IPS-NIHi11 (cell line): ENCODE data around the gene ENAH.

Experiments used
- DNase-seq: peaks from one replicate; pipeline ENCODE4 v3.0.0; 2012; ENCODE audit warnings: mixed read lengths, low spot score

The ENAH gene

DNA sequence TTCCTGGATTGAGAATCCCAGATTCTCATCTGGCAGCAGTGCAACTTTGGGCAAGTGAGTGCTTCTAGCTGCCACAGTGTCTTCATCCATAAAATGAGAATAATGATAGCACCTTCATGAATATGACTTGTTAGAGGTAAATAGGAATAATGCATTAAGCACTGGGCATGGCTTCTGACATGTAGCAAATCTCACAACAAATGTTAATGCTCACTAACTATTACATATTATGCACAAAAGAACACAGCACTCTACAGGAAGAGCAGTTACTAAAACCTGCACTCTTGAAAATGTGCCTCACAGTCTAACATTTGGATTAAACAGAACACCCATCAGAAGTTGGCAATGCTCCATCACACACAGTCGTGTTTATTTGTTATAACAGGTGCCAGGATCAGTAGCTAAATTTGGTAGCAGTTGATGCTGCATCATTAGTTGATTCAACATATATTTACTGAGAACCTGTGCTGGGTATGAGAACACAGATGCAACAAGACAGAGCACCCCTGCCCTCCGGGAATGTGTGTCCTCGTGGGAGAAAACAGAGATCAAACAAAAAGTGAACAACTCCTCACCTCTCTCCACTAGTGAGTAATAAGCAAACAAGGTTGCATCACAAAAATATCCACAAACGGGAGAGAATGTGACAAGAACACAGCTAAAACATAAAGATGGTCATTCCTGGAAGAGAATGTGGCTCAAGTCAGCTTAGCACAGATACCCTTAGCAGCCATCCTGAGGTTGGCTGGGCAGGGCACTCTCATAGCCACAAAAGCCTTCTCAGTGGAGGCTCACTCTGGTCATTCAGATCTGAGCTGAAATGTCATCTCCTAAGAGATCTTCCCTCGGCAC, 198.9 kb downstream of the ENAH start:
- no peak for DNase-seq

DNA sequence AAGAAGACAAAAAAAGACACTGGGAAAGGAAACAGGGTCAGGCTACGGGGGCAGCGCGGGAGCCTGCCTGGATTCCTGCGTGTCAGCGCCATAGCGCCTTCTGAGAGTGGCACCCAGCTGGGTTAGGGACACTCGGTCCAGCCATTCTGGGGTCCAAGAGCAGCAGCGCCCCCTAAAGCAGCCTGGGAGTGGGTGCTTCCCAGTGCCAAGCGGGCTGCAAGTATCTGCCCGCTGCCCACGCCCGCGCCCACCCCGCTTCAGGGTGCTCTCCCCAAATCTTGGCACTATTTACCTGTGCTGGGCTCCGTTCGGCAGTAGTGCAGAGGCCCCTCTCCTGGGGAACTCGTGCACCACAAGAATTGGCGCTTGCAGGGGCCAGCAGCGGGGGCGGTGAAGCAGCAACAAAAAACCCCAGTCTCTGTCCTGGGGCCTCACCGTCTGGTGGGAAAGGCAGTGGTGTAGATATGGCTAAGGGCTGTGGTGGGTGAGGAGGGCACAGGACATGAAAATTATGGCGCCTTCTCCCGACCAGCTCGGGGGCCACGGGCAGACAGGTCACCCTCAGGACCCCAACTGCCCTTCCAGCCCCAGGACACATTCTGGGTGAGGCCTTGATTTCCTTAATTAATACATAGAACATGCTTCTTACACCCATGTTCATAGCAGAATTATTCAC, 200.9 kb downstream of the ENAH start:
- DNase-seq = no peak

DNA sequence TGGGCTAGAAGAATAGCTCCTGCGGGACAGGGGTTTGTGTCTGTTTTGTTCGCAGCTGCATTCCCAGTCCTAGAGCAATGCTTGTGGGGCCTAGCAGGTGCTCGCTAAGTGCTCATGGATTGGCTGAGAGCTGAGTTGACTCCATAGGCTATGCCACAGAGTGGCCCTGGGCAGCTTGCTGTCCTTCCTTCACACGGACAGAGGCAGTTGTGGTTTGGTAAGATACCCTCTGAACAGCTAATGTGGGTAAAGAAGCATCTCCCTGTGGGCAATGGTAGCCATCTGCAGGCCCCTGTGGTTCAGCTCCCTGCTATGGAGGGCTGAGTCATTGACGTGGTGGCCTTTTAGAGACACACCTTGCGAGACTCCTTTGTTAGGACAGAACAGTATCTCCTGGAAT, 201.6 kb downstream of the ENAH start:
- DNase-seq = no peak

DNA sequence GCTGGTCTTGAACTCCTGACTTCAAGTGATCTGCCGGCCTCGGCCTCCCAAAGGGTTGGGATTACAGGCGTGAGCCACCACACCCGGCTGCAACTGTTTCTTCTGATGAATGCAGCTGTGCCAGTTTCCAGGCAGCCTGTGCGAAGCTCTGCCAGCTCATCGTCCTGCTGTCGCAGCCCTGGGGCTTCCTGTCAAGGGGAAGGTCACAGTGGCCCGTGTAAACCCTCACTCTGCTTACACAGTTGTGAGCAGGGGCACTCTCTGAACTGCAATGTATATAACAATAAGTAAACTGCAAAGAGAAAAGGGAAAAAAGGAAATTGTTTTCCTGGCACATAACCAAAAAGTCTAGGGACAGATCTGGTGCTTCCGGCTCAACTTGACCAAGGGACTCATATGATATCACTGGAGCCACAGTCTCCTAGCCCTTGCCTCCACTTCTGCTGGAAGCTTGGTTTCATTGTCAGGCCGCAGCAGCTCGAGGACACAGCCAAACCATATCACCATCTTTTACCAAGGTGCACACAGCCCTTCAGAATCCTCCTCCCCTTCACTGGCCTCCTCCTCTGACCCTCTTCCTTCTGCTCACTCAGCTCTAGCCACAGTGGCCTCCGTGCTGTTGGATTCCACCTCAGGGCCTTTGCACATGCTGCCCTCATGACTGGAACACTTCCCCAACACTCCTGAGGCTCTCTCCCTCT, 202.3 kb downstream of the ENAH start:
- no peak for DNase-seq

DNA sequence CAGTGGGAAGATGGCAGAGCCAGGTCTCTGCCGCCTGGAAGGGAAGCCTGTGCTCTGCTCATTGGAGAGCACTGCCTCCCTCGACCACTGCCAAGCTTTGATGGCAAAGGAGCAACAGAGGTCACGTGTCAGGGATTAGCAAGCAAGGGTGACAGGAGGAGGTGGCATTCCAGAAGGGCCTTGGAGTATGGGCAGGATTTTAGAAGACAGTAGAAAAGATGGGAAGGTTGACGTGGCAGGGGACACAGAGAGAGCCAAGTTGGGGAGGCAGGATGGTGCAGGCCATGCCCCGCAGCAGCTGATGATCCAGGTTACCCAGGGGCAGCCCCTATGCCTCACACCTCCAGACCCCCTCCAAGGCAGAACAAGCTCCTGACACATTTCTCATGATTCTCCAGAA, 203.1 kb downstream of the ENAH start:
- no peak for DNase-seq

DNA sequence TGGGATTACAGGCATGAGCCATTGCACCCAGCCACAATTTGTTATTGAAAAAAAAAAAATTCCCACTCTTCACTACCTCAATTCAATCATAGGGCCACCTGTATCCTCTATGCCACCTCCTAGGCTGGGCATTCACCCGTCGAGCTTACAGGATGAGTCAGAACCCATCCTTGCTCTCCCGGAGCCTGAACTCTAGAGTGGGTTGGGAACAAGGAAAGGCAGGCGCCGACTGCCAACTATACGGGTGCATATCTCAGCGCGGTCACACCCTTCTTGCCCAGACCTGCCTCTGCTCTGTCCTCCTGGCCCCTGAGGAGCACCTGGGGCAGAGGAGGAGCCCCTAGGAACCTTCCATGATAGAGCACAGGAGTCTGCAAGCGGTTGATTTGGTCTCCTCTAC, 203.7 kb downstream of the ENAH start:
- DNase-seq = no peak

DNA sequence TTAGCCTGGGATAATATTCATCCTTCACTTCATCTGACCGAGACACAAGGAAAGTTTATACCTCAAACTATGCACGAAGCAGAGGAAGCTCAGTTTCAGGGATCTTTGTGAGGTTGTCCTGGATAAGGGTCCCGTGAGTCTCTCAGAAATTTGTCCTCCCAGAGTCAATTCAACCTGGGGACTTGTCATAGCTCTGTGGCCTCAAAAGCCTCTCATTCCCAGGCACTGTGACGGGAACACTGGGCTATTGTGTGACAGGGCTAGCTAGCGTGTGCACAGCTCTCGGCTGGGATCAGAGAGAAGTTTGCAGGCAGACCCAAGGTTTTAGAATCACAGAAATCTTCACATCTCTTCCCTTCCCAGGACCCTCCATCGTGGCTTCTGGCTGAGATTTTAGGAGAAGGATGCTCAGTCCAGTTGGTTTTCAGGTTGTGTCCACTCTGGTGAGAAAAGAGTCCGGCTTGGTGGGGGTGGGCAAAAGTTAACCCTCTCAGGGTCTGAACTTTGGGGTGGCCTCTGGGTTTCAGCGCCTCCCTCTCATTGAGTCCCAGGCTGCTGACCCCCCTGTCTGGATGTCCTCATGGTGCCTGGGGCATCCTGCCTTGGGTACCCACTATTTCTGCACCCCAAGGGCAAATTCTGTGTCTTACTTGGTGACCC, 204.6 kb downstream of the ENAH start:
- DNase-seq = no peak

DNA sequence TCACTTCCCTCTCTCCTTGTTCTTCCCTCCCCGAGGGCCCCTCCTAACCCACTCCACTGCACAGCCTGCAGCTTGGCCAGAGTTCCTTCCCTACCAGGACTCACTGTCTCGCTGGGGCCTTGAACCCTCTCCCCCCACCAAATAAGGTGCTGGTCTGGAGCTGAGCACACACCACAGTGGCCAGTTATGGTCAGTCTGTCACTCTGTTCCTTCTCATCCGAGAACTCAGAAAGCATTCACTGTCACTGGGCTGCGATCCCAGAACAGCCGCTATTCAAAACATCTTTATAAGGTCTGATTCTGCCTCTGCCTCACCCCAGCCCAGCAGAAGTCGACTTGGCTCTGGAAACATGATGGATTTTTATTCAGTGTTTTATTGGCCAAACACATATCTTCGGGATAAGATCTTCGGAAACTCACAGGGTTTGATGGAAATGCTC, 205.3 kb downstream of the ENAH start:
- no peak for DNase-seq

DNA sequence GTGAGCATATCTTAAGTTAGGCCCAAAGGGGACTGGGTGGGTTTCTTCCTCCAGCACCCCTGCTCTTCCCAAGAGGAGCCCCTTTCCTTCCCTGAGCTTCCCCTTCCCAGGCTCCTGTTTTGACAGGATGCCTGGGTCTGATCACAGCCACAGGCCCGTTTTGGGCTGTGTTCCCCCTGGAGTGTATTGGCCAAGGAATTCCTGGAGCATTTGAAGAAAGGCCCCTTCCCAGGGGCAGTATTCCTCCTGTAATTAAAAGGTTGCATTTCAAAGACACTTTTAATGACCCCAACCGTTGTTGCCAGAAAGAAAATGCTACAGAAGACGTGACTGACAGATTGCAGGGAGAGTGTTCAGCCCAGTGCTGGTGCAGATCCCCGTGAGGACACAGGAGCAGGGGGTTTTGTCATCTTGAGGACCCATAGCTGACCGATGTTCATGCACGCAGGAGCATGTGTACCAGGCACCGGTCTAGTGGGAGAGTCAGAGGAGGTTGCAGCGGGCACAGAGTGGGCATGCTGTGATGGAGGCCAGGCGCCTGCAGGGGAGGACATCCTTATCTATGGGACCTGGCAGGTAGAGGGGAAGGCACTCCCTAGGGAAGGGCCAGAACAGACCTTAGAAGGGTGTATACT, 205.8 kb downstream of the ENAH start:
- no peak for DNase-seq

DNA sequence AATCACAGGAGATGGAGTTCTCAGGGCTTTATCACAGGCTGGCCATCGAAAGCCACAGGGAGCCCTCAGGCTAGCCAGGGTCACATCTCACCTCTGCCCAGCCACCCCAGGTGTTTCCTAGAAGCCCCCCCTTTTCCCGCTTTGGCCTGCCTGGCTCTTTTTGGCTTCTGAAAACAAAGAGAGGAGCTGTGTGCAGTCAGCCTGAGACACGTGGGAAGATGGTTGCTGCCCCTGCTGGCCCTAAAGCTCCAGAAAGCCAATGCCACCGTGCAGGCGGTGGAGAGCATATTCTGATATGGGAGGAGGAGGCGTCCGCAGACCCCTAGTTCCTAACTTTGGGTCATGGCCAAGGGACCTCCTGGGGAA, 206.3 kb downstream of the ENAH start:
- DNase-seq = no peak

DNA sequence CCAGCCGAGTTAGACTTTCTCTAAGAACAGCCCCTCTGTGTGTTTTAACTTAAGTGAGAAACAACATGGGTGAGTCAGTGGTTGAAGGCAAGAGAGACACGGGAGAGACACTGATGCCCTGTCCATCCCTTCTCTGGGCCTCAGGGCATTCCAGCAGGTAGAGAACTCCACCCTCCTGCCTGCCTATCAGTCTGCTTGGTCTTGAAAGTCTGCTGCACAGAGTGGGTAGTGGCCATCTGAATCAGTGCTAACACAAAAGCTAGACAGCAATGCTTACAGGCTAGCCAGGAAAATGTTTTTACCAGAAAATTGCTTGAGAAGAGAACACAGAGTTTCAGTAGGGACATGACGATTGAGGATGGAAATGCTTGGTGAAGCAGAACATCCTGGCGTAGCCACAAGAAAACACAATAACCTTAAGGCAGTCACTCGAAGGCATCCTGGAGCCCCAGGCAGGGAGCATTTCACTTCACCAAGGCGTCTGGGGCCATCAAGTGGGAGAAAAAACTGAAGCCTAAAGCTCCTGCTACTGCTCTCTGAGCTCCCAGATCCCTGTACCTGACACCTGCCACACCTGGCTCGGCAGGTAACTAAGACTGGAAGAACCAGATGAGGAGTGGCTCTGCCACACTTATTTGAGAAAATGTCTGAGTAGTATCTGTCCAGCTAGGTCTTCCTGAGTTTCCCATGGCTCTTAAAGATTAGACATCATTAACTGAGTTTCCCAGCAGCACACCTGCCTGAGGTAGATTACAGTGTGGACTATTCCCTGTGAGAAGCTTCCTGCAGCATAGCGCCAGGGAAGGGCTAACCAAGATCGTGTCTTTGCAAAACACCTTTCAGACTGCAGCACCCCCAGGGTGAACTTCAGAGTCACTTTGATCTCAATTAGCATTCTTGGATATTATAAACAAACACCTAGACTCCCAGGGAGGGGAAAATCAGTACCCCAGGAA, 207.0 kb downstream of the ENAH start:
- no peak for DNase-seq

DNA sequence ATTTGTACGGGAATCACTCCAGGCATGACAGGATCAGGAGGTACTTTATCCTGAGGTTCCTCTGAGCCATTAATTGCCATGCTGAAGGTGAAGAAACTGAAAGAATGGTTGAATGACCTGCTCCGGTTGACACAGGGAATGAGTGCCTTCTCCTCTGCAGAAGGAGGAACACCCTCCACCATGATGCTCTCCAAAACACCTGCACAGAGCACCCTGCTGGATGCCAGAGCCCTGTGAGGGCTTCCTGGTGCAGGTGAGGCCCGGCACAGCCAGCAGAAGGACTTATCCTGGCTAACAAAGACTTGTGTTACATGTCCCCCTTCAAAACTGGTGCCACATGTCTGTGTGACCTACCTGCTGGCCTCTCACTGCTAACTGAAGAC, 210.8 kb downstream of the ENAH start:
- DNase-seq = no peak

DNA sequence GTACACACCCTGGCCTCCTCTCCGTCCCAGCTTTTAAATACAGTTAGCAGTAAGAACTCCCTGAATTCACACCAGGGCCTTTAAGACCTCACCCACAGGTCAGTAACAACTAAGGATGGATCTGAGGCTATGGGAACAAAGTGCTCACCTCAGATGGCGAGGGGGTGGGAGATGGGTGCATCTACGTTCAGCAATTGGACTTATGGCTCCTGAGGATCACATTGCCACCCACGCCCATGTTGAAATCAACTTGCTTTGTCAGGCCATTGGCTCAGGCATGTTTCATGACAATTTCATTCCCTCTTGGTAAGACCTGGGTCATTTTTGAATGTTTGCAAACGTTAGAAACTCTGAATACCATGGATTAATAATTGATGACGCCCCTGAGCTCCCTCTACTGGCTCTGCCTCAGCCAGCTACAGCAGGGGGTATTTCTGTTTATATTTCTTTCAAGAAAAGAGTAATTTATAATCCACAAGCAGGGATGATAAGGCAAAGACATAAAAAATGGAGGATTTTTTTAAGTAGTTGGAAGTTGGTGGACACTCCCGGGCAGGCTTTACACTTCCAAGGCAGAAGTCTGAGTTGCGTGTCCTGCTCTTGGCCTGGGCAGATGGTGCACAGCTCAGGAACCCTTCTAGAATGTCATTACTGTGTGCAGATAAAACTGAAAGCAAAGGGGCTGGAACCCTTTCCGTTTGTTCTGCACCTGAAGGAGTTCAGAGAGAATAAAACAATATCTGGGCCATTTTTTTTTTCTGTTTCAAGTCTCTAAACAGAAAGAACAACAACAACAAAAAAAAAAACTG, 211.4 kb downstream of the ENAH start:
- DNase-seq = no peak

DNA sequence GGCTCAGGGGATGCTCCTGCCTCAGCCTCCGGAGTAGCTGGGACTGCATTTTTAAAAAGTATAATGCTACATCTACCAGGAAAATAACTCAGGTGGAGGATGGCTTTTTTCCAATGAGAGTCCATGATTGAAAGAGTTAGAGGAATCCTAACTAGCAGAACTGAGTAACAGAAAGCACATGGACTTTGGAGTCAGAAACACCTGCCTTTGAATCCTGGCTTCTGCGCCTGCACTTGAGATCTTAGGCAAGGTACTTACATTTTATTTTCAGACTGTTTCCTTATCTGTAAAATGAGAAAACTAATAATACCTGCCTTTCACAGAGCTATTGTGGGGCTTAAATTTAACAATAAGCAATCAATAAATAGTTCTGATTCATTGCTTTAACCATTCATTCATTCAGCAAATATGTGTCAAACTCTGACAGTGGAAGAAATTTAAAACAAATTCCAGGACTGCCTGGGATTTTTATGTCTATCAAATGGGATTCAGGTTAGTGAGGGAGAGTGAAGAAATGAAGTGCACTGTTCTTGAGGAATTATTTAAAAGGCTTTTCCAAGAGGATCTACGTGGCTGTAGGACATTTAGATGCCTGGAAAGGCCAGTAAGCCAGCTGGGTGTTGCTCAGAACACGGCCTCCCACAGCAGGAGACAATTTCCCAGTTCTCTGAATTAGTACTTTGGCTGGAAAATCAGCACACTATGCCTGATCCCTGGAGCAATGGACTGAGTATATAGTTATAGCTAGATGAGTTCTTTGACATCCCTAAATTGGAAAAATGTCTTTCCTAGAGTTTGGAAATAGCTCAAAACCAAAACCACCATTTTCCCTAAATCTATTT, 212.3 kb downstream of the ENAH start:
- DNase-seq = no peak

DNA sequence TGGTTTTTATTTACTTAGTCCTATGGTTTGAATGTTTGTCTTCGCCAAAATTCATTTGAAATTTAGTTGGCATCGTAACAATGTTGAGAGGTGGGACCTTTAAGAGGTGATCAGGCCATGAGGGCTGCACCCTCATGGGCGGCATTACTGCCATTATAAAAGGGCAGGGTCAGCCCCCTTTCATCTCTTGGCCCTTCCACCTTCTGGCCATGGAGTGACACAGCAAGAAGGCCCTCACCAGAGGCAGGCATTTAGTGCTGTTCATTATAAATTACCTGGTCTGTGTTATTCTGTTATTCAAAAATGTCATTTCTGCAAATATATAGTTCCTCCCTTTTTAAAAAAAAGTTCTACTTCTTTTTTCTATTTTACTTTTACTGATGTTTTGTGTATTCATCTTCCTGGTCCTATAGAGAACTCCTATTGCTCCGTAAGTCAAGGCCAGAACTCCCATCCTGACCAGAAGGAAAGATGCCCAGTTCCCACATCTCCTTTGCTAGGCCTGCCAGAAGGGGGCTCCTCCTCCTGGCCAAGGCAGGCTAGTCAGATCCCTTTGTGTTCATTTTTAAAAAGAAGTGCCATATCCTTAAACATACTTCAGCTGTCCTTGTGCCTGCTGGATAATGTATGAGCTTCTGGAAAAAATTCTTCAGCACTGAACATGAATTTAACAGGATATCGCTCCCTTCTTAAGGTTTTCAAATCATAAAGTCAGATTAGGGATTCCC, 215.0 kb downstream of the ENAH start:
- DNase-seq = no peak
